Naive thymus-derived CD4-positive, alpha-beta T cell (primary cell): Measurements from ENCODE around the gene SPACA9. TPM values are rescaled to one million over a fixed set of nuclear protein-coding genes. Genes with fewer than 3 reads are reported as not detected.

ENCODE experiments used
- ATAC-seq: fragments of 150-1000 bp; cut with Tn5 transposase; 2 replicates; pipeline ENCODE4 v1.10.0; 2021; ENCODE audit warnings: mild to moderate bottlenecking, moderate library complexity
- CTCF ChIA-PET: fragments of 350-600 bp; sonication (Branson Sonifier 250); formaldehyde crosslinking; loops from one replicate; lab custom pipeline; 2021; ENCODE audit warnings: antibody characterized with exemption; lab: Charles Lee
- POLR2A ChIA-PET: fragments of 350-600 bp; sonication (Branson Sonifier 250); formaldehyde crosslinking; loops from one replicate; lab custom pipeline; 2021; ENCODE audit warnings: antibody characterized with exemption, inconsistent platforms; lab: Charles Lee
- DNase-seq, 9 donors: peaks; one replicate each; pipeline versions ENCODE4 v3.0.0 to v3.0.0-alpha.2; 2020 to 2022; ENCODE audit warnings: mixed read lengths in 1 of 9
- H3K27ac ChIP-seq: one replicate; pipeline ENCODE4 v1.7.0; 2013; ENCODE audit warnings: mild to moderate bottlenecking, low read depth, low read length, moderate library complexity
- H3K27me3 ChIP-seq, 2 donors: one replicate each; pipeline ENCODE4 v1.7.0; 2013; ENCODE audit warnings: low read length in 2 of 2, mild to moderate bottlenecking in 2 of 2, moderate library complexity in 2 of 2; ENCODE audit not compliant: control insufficient read depth in 2 of 2, insufficient read depth in 2 of 2
- H3K36me3 ChIP-seq, 3 experiments: 1 replicate in 2 of 3; 2 replicates in 1 of 3; pipeline ENCODE4 v1.7.0; 2013; ENCODE audit warnings: low read length in 3 of 3, mild to moderate bottlenecking in 3 of 3, moderate library complexity in 1 of 3; ENCODE audit not compliant: insufficient read depth in 3 of 3, control insufficient read depth in 2 of 3
- H3K4me1 ChIP-seq, 2 donors: one replicate each; pipeline ENCODE4 v1.7.0; 2013; ENCODE audit warnings: low read length in 2 of 2, mild to moderate bottlenecking in 2 of 2, moderate library complexity in 1 of 2; ENCODE audit not compliant: control insufficient read depth in 2 of 2, insufficient read depth in 2 of 2
- H3K4me3 ChIP-seq: 2 replicates; pipeline ENCODE4 v1.7.0; 2013; ENCODE audit warnings: mild to moderate bottlenecking, low read length
- H3K9me3 ChIP-seq, 3 experiments: 1 replicate in 2 of 3; 2 replicates in 1 of 3; pipeline ENCODE4 v1.7.0; 2013; ENCODE audit warnings: low read length in 3 of 3; ENCODE audit not compliant: control insufficient read depth in 2 of 3
- H3K27ac Mint-ChIP-seq, 9 donors: one replicate each; pipeline ENCODE4 v1.8.0; 2020 to 2022; ENCODE audit warnings: mixed read lengths in 9 of 9, mild to moderate bottlenecking in 8 of 9, moderate library complexity in 5 of 9, inconsistent platforms in 2 of 9
- H3K27me3 Mint-ChIP-seq, 5 donors: one replicate each; pipeline ENCODE4 v1.8.0; 2021 to 2022; ENCODE audit warnings: mixed read lengths in 5 of 5, mild to moderate bottlenecking in 1 of 5
- H3K36me3 Mint-ChIP-seq, 5 donors: one replicate each; pipeline ENCODE4 v1.8.0; 2020 to 2022; ENCODE audit warnings: mixed read lengths in 5 of 5, mild to moderate bottlenecking in 3 of 5, inconsistent platforms in 1 of 5
- H3K4me1 Mint-ChIP-seq, 7 donors: one replicate each; pipeline ENCODE4 v1.8.0; 2020 to 2022; ENCODE audit warnings: mixed read lengths in 7 of 7, mild to moderate bottlenecking in 3 of 7, inconsistent platforms in 1 of 7
- H3K4me3 Mint-ChIP-seq, 10 donors: one replicate each; pipeline ENCODE4 v1.8.0; 2020 to 2022; ENCODE audit warnings: mild to moderate bottlenecking in 10 of 10, mixed read lengths in 10 of 10, moderate library complexity in 6 of 10, inconsistent platforms in 2 of 10
- H3K9me3 Mint-ChIP-seq, 11 donors: one replicate each; pipeline ENCODE4 v1.8.0; 2020 to 2022; ENCODE audit warnings: mixed read lengths in 11 of 11, mild to moderate bottlenecking in 4 of 11, inconsistent platforms in 1 of 11, moderate library complexity in 1 of 11
- intact Hi-C, 2 donors: fragments of 100-400 bp; cut with micrococcal nuclease; formaldehyde crosslinking; loops; one replicate each; pipeline ENCODE4 v1.15.1; 2023
- polyA plus RNA-seq, 2 donors: library from polyadenylated mRNA; unstranded; fragments of 300-500 nt; fragmentation: Illumina TruSeq; gene quantifications; one replicate each; pipeline ENCODE4 v1.2.3, GENCODE V29; 2021
- total RNA-seq, 6 experiments: library from RNA in 5 of 6; stranded (reverse) in 5 of 6; gene quantifications; 1 replicate in 5 of 6; 2 replicates in 1 of 6; pipeline ENCODE4 v1.2.3 and lab custom pipeline; 2021 to 2026

SPACA9 gene
- total and polyA plus RNA-seq, 7 experiments from 2014 or later: 0.61 to 3.1 (median 2.2) TPM

DNA sequence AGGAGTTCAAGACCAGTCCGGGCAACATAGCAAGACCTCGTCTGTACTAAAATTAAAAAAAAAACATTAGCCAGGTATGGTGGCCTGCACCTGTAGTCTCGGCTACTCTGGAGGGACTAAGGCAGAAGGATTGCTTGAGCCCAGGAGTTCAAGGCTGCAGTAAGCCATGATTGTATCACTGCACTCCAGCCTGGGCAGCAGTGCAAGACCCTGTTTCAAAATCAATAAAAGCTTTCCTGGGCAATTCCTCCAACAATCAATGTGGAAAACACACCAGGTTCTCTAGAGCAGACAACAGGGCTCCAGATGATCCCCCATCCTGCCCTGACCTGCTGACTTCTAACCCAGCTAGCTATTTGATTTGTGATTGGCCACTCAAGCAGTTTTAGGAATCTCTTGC lies 1.8 kb upstream of the SPACA9 start:
- Mint-ChIP-seq H3K4me3 (peak overlapping the region; percentile 57 to 82 (median 78)), H3K27me3 (peaks cover 0 to 12% (median 0%) of the 10 kb centered on the region in 5 donors), H3K4me1 (peaks cover 5 to 24% (median 7%) of the 10 kb centered on the region in 7 donors), H3K36me3 (no peaks in the 10 kb centered on the region), H3K27ac (peak overlapping the region in 1 of 9 donors; percentile 59), H3K9me3 (no peaks in the 10 kb centered on the region)
- Histone ChIP-seq H3K27ac (no peak overlapping the region), H3K4me3 (no peak overlapping the region), H3K4me1 (peaks cover 0 to 6% of the 10 kb centered on the region in 2 donors), H3K27me3 (no peaks in the 10 kb centered on the region), H3K9me3 (no peaks in the 10 kb centered on the region), H3K36me3 (no peaks in the 10 kb centered on the region)
- intact Hi-C loops: no loop called here
- DNase-seq: no peak
- ATAC-seq: no peak
- ChIA-PET POLR2A (interaction anchor here (1.5 to 2.5 kb wide), 2 partner anchors 28 to 207 kb away, joined by 3 to 9 read pairs; partner anchors contain the start of genes DDX31 and GTF3C4), CTCF (interaction anchor here (1.1 kb wide), 1 partner anchor 146 kb away, joined by 3 read pairs; no protein-coding TSS in a partner anchor)

GRCh38 chr9:132877458-132877823 lies 1.3 kb upstream of the SPACA9 start:
- ChIA-PET POLR2A (interaction anchor here (1.5 to 2.5 kb wide), 2 partner anchors 29 to 208 kb away, joined by 3 to 9 read pairs; partner anchors contain the start of genes DDX31 and GTF3C4), CTCF (interaction anchor here (1.1 kb wide), 1 partner anchor 145 kb away, joined by 3 read pairs; no protein-coding TSS in a partner anchor)
- ATAC-seq (no peak), DNase-seq (no peak)
- peaks cover 0 to 6% of the 10 kb centered on the region in 2 donors for H3K4me1 ChIP-seq
- Mint-ChIP-seq H3K27ac (peak overlapping the region in 4 of 9 donors; percentile 23 to 53 (median 32)), H3K36me3 (no peaks in the 10 kb centered on the region), H3K9me3 (no peaks in the 10 kb centered on the region), H3K27me3 (peaks cover 0 to 12% (median 0%) of the 10 kb centered on the region in 5 donors), H3K4me3 (peak overlapping the region; percentile 61 to 82 (median 78)), H3K4me1 (peaks cover 5 to 24% (median 7%) of the 10 kb centered on the region in 7 donors)
- H3K9me3 ChIP-seq: no peaks in the 10 kb centered on the region
- intact Hi-C loops: no loop called here
- H3K4me3 ChIP-seq: peak overlapping the region; percentile 98
- no peaks in the 10 kb centered on the region for H3K36me3 ChIP-seq
- H3K27ac ChIP-seq: peak overlapping the region; percentile 74
- H3K27me3 ChIP-seq: no peaks in the 10 kb centered on the region

- H3K36me3 ChIP-seq: no peaks in the 10 kb centered on the region
- H3K9me3 ChIP-seq: no peaks in the 10 kb centered on the region
- DNase-seq (peak; percentile 69 to 88 (median 80)), ATAC-seq (peak; percentile 91)
- peak within 1 kb of the TSS; percentile 73 to 93 (median 81) for H3K4me3 Mint-ChIP-seq
- CTCF ChIA-PET: interaction anchor here (1.1 kb wide), 1 partner anchor 144 kb away, joined by 3 read pairs; no protein-coding TSS in a partner anchor
- H3K36me3 Mint-ChIP-seq: no peaks in the 10 kb centered on the region
- peak within 1 kb of the TSS; percentile 98 for H3K4me3 ChIP-seq
- peaks cover 5 to 30% (median 7%) of the 10 kb centered on the region in 7 donors for H3K4me1 Mint-ChIP-seq
- H3K27me3 ChIP-seq: no peaks in the 10 kb centered on the region
- H3K9me3 Mint-ChIP-seq: no peaks in the 10 kb centered on the region
- POLR2A ChIA-PET: interaction anchor here (0.9 to 2.5 kb wide), 3 partner anchors 29 to 224 kb away, joined by 3 to 9 read pairs (median 3); partner anchors contain the start of genes DDX31 and GTF3C4
- peak within 1 kb of the TSS; percentile 74 for H3K27ac ChIP-seq
- H3K4me1 ChIP-seq: peaks cover 0 to 6% of the 10 kb centered on the region in 2 donors
- H3K27ac Mint-ChIP-seq: peak within 1 kb of the TSS; percentile 71 to 89 (median 85)
- peaks cover 0 to 12% (median 0%) of the 10 kb centered on the region in 5 donors for H3K27me3 Mint-ChIP-seq
- intact Hi-C loops: loop anchor here (1.0 to 2.0 kb wide), 5 partner anchors 24 to 472 kb away; partner anchors contain the start of genes TSC1 (in 2 of the 2), GTF3C4 (in 1 of the 2) and TTF1 (in 1 of the 2)
Observed at GRCh38 chr9:132877824-132878694, 639 bp upstream of the SPACA9 start, which contains the start of gene AK8. TSS of gene AK8 (minus strand) at chr9:132878284. CDS start at chr9:132878255, 29 bp downstream.

DNA sequence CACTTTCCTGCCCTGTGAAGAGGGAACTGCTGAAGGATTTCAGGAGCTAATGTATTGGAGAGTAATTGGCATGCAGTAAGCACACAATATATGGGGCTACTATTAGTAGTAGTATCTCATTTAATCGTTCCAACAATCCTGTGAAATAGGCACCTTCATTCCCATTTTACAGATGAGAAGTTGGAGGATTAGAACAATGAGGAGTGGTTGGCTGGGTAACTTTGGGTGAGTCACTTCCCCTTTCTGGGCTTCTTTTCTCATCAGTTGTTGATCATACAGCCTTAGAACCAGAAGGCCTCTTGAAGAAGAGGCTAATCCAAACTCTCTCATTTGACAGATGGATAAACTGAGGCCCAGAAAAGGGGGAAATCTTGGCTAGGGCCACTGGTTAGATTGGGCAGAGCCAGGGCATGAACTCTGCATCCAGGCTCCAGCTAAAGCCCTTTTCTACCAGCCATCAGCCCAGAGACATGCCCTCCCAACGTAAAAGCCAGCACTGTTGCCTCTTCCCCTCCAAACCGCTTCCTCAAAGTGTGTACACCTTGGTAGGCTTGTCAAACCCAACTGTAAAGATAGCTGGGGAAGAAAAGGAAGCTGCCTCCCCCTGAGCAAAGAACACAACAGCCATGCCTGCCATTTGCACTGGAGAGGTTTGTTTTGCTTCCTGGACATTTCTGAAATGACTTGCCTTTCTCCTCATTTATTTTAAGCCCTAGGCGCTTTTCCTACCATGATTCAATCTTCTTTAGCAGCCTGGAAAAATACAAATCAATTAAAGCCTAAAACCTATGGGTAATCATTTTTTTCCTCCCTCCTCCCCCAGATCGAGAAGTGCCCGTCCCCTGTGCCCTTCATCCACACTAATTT lies 992 bp downstream of the SPACA9 start:
- Histone ChIP-seq H3K36me3 (no peaks in the 10 kb centered on the region), H3K27ac (peak overlapping the region; percentile 23), H3K9me3 (no peaks in the 10 kb centered on the region), H3K27me3 (no peaks in the 10 kb centered on the region), H3K4me3 (no peak overlapping the region), H3K4me1 (peaks cover 0 to 6% of the 10 kb centered on the region in 2 donors)
- POLR2A ChIA-PET: interaction anchor here (0.9 to 2.5 kb wide), 2 partner anchors 210 to 226 kb away, joined by 3 to 9 read pairs; partner anchors contain the start of genes DDX31 and GTF3C4
- H3K4me1 Mint-ChIP-seq: peaks cover 5 to 25% (median 7%) of the 10 kb centered on the region in 7 donors
- CTCF ChIA-PET: interaction anchor here (0.6 to 0.7 kb wide), 2 partner anchors 23 to 265 kb away, joined by 3 read pairs; no protein-coding TSS in a partner anchor
- H3K4me3 Mint-ChIP-seq: peak overlapping the region; percentile 73 to 93 (median 81)
- peaks cover 0 to 4% (median 0%) of the 10 kb centered on the region in 5 donors for H3K36me3 Mint-ChIP-seq
- intact Hi-C loops: loop anchor here in 1 of 2 donors (2.0 kb wide), 1 partner anchor 23 kb away; no protein-coding TSS in a partner anchor
- H3K27me3 Mint-ChIP-seq: peaks cover 0 to 12% (median 0%) of the 10 kb centered on the region in 5 donors
- H3K9me3 Mint-ChIP-seq: no peaks in the 10 kb centered on the region
- ATAC-seq (no peak), DNase-seq (peak in 1 of 9 donors; percentile 6)
- H3K27ac Mint-ChIP-seq: peak overlapping the region; percentile 71 to 89 (median 85)

GRCh38 chr9:132880324-132880661 lies 1.6 kb downstream of the SPACA9 start:
- H3K36me3 Mint-ChIP-seq: peaks cover 0 to 4% (median 0%) of the 10 kb centered on the region in 5 donors
- peak overlapping the region in 8 of 10 donors; percentile 18 to 89 (median 64) for H3K4me3 Mint-ChIP-seq
- Histone ChIP-seq H3K27ac (no peak overlapping the region), H3K4me3 (no peak overlapping the region), H3K9me3 (no peaks in the 10 kb centered on the region), H3K36me3 (no peaks in the 10 kb centered on the region), H3K27me3 (no peaks in the 10 kb centered on the region), H3K4me1 (peaks cover 0 to 6% of the 10 kb centered on the region in 2 donors)
- no peak for ATAC-seq
- intact Hi-C loops: no loop called here
- peaks cover 5 to 25% (median 7%) of the 10 kb centered on the region in 7 donors for H3K4me1 Mint-ChIP-seq
- no peak for DNase-seq
- ChIA-PET POLR2A (no interaction called here), CTCF (interaction anchor here (0.7 kb wide), 1 partner anchor 22 kb away, joined by 3 read pairs; no protein-coding TSS in a partner anchor)
- H3K27me3 Mint-ChIP-seq: peaks cover 0 to 12% (median 0%) of the 10 kb centered on the region in 5 donors
- peak overlapping the region in 5 of 9 donors; percentile 53 to 85 (median 83) for H3K27ac Mint-ChIP-seq
- H3K9me3 Mint-ChIP-seq: no peaks in the 10 kb centered on the region
